Glutamatergic neuron (in vitro differentiated cells): ENCODE measurements around the gene CLIP4. TPM values are rescaled to one million over a fixed set of nuclear protein-coding genes. Genes with fewer than 3 reads are reported as not detected.

Experiments
- DNase-seq: peaks from one replicate; pipeline ENCODE4 v3.0.0; 2022
- H3K27ac Mint-ChIP-seq: one replicate; pipeline ENCODE4 v1.8.0; 2020; ENCODE audit warnings: mild to moderate bottlenecking, mixed read lengths, inconsistent platforms; ENCODE audit not compliant: unreplicated experiment
- H3K27me3 Mint-ChIP-seq: one replicate; pipeline ENCODE4 v1.8.0; 2020; ENCODE audit warnings: mild to moderate bottlenecking, moderate library complexity, mixed read lengths, inconsistent platforms; ENCODE audit not compliant: unreplicated experiment
- H3K36me3 Mint-ChIP-seq: one replicate; pipeline ENCODE4 v1.8.0; 2020; ENCODE audit warnings: mild to moderate bottlenecking, mixed read lengths, inconsistent platforms; ENCODE audit not compliant: unreplicated experiment
- H3K4me1 Mint-ChIP-seq: one replicate; pipeline ENCODE4 v1.8.0; 2020; ENCODE audit warnings: mild to moderate bottlenecking, low read depth, mixed read lengths, inconsistent platforms; ENCODE audit not compliant: unreplicated experiment
- H3K4me3 Mint-ChIP-seq: one replicate; pipeline ENCODE4 v1.8.0; 2020; ENCODE audit warnings: mild to moderate bottlenecking, mixed read lengths, inconsistent platforms; ENCODE audit not compliant: unreplicated experiment
- H3K9me3 Mint-ChIP-seq: one replicate; pipeline ENCODE4 v1.8.0; 2020; ENCODE audit warnings: mild to moderate bottlenecking, moderate library complexity, mixed read lengths, inconsistent platforms; ENCODE audit not compliant: unreplicated experiment
- CTCF ChIP-seq: fragments of 200-600 bp; sonication (generic); IDR thresholded peaks from one replicate; pipeline ENCODE4 v1.5.0; 2021; ENCODE audit not compliant: partially characterized antibody, unreplicated experiment
- total RNA-seq: library from RNA; stranded (reverse); fragmentation: NEBNext Ultra II Directional; extraction: Animal tissue kit (Norgen Biotek cat#: 25700); gene quantifications from one replicate; pipeline ENCODE4 v1.2.1, GENCODE V29; 2021; ENCODE audit not compliant: unreplicated experiment

The CLIP4 gene
- total RNA-seq, 1 donor from 2014 or later = 3.3 TPM

- Mint-ChIP-seq H3K4me1 (peaks cover 5% of the 10 kb centered on the region), H3K27ac (no peak overlapping the region), H3K27me3 (peaks cover 8% of the 10 kb centered on the region), H3K9me3 (peaks cover 4% of the 10 kb centered on the region), H3K4me3 (no peak overlapping the region), H3K36me3 (no peaks in the 10 kb centered on the region)
- no peak for TF ChIP-seq CTCF
- DNase-seq = no peak
Observed at GRCh38 chr2:29229640-29230039, 114.4 kb downstream of the CLIP4 start.

- H3K27ac Mint-ChIP-seq = no peak overlapping the region
- no peak for TF ChIP-seq CTCF
- no peak overlapping the region for H3K4me3 Mint-ChIP-seq
- H3K4me1 Mint-ChIP-seq = peaks cover 5% of the 10 kb centered on the region
- no peak for DNase-seq
- H3K9me3 Mint-ChIP-seq = peaks cover 4% of the 10 kb centered on the region
- peaks cover 7% of the 10 kb centered on the region for H3K27me3 Mint-ChIP-seq
- peaks cover 7% of the 10 kb centered on the region for H3K36me3 Mint-ChIP-seq
Observed at GRCh38 chr2:29232041-29232440, 116.8 kb downstream of the CLIP4 start.

- no peak for DNase-seq
- H3K4me1 Mint-ChIP-seq = peaks cover 3% of the 10 kb centered on the region
- no peak overlapping the region for H3K4me3 Mint-ChIP-seq
- no peak for TF ChIP-seq CTCF
- no peak overlapping the region for H3K27ac Mint-ChIP-seq
- H3K27me3 Mint-ChIP-seq = peaks cover 8% of the 10 kb centered on the region
- H3K36me3 Mint-ChIP-seq = peaks cover 10% of the 10 kb centered on the region
- peaks cover 4% of the 10 kb centered on the region for H3K9me3 Mint-ChIP-seq
Observed at GRCh38 chr2:29233428-29233827, 118.2 kb downstream of the CLIP4 start.

GRCh38 chr2:29235411-29235810, 120.2 kb downstream of the CLIP4 start:
- peaks cover 1% of the 10 kb centered on the region for H3K4me1 Mint-ChIP-seq
- no peak overlapping the region for H3K4me3 Mint-ChIP-seq
- peaks cover 4% of the 10 kb centered on the region for H3K9me3 Mint-ChIP-seq
- H3K27me3 Mint-ChIP-seq = peaks cover 13% of the 10 kb centered on the region
- DNase-seq = no peak
- TF ChIP-seq CTCF = no peak
- peaks cover 10% of the 10 kb centered on the region for H3K36me3 Mint-ChIP-seq
- H3K27ac Mint-ChIP-seq = no peak overlapping the region

GRCh38 chr2:29236074-29236473, 120.9 kb downstream of the CLIP4 start:
- Mint-ChIP-seq H3K9me3 (peaks cover 1% of the 10 kb centered on the region), H3K36me3 (peaks cover 10% of the 10 kb centered on the region), H3K27ac (no peak overlapping the region), H3K27me3 (peaks cover 18% of the 10 kb centered on the region), H3K4me1 (peaks cover 4% of the 10 kb centered on the region), H3K4me3 (no peak overlapping the region)
- DNase-seq = no peak
- no peak for TF ChIP-seq CTCF
